ENCODE data around the gene PRKAR1B.

Gene PRKAR1B

DNA sequence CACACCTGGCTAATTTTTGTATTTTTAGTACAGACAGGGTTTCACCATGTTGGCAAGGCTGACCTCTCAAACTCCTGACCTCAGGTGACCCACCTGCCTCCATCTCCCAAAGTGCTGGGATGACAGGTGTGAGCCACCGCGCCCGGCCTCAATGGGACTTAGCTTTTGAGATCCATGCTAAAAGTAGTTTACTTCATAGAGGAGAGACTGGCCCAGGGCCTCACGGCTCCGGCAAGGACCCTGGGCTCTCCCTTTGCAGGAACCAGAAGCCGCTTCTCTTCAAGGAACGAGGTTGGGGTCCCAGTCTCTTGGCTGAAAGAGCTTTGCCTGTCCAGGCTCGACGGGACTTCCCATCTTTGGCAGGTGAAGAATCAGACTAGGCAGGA lies 30.7 kb downstream of the PRKAR1B start:
- Mint-ChIP-seq H3K4me1 (peaks cover 38% of the 10 kb centered on the region), H3K27ac (no peak overlapping the region), H3K4me3 (no peak overlapping the region), H3K27me3 (ENCODE audit: low read depth, poor library complexity) (peaks cover 9% of the 10 kb centered on the region), H3K9me3 (peaks cover 29% of the 10 kb centered on the region), H3K36me3 (ENCODE audit: low read depth) (peaks cover 59% of the 10 kb centered on the region)
- TF ChIP-seq, protein P1, sequence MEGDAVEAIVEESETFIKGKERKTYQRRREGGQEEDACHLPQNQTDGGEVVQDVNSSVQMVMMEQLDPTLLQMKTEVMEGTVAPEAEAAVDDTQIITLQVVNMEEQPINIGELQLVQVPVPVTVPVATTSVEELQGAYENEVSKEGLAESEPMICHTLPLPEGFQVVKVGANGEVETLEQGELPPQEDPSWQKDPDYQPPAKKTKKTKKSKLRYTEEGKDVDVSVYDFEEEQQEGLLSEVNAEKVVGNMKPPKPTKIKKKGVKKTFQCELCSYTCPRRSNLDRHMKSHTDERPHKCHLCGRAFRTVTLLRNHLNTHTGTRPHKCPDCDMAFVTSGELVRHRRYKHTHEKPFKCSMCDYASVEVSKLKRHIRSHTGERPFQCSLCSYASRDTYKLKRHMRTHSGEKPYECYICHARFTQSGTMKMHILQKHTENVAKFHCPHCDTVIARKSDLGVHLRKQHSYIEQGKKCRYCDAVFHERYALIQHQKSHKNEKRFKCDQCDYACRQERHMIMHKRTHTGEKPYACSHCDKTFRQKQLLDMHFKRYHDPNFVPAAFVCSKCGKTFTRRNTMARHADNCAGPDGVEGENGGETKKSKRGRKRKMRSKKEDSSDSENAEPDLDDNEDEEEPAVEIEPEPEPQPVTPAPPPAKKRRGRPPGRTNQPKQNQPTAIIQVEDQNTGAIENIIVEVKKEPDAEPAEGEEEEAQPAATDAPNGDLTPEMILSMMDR (IDR thresholded peaks at IDR 0.05): no peak
- DNase-seq: no peak

DNA sequence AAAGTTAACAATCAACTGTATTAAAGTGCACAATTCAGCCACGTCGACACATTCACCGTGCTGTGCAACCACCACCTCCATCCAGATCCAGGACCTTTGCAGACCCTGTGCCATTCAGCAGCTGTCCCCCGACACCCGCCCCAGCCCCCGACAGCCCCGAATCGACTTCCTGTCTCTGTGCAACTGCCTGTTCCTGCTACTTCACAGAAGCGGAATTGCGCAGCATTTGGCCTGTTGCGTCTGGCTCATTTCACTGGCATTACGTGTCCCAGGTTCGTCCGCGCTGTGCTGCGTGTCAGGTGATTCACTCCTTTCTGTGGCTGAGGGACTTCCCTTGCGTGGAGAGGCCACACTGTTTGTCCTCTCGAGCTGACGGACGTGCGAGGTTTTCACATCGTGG lies 33.8 kb downstream of the PRKAR1B start:
- peaks cover 6% of the 10 kb centered on the region for H3K27me3 Mint-ChIP-seq (ENCODE audit: low read depth, poor library complexity)
- H3K27ac Mint-ChIP-seq: no peak overlapping the region
- no peak overlapping the region for H3K4me3 Mint-ChIP-seq
- TF ChIP-seq, protein P1 (IDR thresholded peaks at IDR 0.05): no peak
- DNase-seq: no peak
- H3K9me3 Mint-ChIP-seq: peaks cover 47% of the 10 kb centered on the region
- H3K36me3 Mint-ChIP-seq (ENCODE audit: low read depth): peaks cover 70% of the 10 kb centered on the region
- peaks cover 11% of the 10 kb centered on the region for H3K4me1 Mint-ChIP-seq

DNA sequence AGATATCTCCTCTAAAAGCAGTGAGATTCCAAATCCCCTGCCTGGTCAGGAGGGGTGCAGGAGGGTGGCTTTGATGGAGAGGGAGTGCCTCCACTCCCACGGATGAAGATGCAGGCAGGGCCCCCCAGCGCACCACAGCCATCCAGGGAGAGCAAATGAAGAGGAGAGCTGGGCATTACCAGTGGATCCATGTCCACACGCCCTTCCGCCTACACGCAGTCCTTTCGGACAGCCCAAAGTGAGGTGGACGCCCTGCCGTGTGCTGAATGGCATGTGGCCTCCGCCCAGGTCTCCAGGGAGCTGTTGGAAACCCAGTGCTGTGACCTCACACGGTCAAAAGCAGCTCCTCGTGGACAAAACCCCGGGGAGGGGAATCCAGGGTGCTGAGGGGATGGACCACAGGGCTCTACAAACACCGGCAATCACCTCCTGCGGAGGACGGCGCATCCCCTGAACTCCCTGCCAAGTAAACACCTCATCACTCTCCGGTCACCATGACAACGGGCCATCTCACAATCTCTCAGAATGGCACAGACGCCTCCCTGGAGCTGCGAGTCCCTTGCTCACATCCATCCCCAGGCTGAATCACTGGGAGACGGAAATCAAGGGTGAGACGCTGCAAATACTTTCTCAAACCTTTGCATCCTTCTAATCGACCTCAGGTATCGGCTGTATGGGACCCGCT lies 35.6 kb downstream of the PRKAR1B start:
- Mint-ChIP-seq H3K9me3 (peaks cover 63% of the 10 kb centered on the region), H3K27me3 (ENCODE audit: low read depth, poor library complexity) (peaks cover 14% of the 10 kb centered on the region), H3K4me3 (no peak overlapping the region), H3K4me1 (peaks cover 5% of the 10 kb centered on the region), H3K27ac (no peak overlapping the region), H3K36me3 (ENCODE audit: low read depth) (peaks cover 81% of the 10 kb centered on the region)
- no peak for DNase-seq
- TF ChIP-seq, protein P1 (IDR thresholded peaks at IDR 0.05): no peak

DNA sequence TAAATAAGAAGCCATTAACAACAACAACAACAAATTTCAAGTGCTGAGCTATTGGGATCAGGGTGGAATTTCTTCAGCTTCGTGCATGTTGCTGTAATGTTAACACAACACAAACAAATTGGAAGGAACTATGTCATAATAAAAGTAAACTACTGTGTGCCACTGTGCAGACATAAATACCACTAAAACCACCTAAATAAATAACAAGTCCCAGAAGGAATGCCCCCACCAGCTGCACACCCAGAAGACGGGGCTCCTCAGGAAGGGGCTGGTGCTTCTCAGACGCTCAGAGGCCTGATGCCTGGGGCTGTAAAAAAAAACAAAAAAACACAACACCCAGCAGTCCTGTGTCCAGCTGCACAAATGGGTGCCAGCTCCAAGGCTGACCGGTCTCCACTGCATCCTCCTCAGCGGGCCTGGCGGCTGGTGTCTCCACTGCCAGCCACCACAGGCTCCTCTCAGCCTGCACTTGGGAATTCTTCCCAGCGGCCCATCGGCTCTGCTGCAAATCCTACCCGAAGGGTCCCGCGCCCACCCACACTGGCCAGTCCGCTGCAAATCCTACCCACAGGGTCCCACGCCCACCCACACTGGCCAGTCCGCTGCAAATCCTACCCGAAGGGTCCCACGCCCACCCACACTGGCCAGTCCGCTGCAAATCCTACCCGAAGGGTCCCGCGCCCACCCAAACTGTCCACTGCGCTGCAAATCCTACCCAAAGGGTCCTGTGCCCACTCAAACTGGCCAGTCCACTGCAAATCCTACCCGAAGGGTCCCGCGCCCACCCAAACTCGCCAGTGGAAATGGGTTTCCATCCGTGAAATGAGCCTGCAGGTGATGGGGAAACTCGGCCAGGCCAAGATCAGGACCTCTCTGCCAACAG lies 36.4 kb downstream of the PRKAR1B start:
- Mint-ChIP-seq H3K27ac (no peak overlapping the region), H3K4me1 (peaks cover 5% of the 10 kb centered on the region), H3K27me3 (ENCODE audit: low read depth, poor library complexity) (peaks cover 14% of the 10 kb centered on the region), H3K36me3 (ENCODE audit: low read depth) (peaks cover 88% of the 10 kb centered on the region), H3K4me3 (no peak overlapping the region), H3K9me3 (peaks cover 71% of the 10 kb centered on the region)
- DNase-seq: no peak
- TF ChIP-seq, protein P1 (IDR thresholded peaks at IDR 0.05): no peak

DNA sequence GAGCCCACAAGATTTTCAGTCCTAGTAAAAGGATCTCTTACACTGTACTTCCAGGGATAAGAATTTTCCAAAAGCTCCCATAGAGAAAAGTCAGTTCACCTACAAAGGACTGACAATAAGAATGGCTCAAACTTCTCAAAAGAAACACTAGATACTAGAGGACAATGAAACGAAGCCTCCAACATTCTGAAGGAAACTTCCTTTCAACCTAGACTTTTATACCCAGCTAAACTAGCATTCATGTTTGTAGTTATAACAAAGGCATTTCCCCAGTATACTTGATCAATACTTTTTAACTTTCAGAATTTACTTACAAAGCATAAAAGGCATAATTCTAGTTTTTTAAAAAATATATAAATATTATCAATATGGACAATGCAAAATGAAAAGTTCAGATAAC lies 41.5 kb downstream of the PRKAR1B start:
- no peak for DNase-seq
- H3K9me3 Mint-ChIP-seq: peaks cover 69% of the 10 kb centered on the region
- H3K27ac Mint-ChIP-seq: no peak overlapping the region
- peaks cover 8% of the 10 kb centered on the region for H3K27me3 Mint-ChIP-seq (ENCODE audit: low read depth, poor library complexity)
- H3K36me3 Mint-ChIP-seq (ENCODE audit: low read depth): peaks cover 72% of the 10 kb centered on the region
- TF ChIP-seq, protein P1 (IDR thresholded peaks at IDR 0.05): no peak
- no peaks in the 10 kb centered on the region for H3K4me1 Mint-ChIP-seq
- H3K4me3 Mint-ChIP-seq: no peak overlapping the region
